Lower lobe of right lung (tissue), 2 donors: ENCODE data around the gene HBA1. TPM values are rescaled to one million over a fixed set of nuclear protein-coding genes. Genes with fewer than 3 reads are reported as not detected.

Experiments used
- ATAC-seq, 2 donors: fragments of 200-7000 bp; cut with Tn5 transposase; one replicate each; pipeline ENCODE4 v1.9.1; 2020 to 2022; ENCODE audit warnings: mild to moderate bottlenecking in 2 of 2, moderate library complexity in 2 of 2
- DNase-seq: peaks from one replicate; pipeline ENCODE4 v3.0.0-alpha.2; 2020
- H3K27ac ChIP-seq: fragments of 200-600 bp; one replicate; pipeline ENCODE4 v1.8.0; 2022
- H3K27me3 ChIP-seq: fragments of 200-600 bp; one replicate; pipeline ENCODE4 v1.8.0; 2022; ENCODE audit warnings: low read depth
- H3K36me3 ChIP-seq: fragments of 200-600 bp; one replicate; pipeline ENCODE4 v1.8.0; 2022; ENCODE audit warnings: mild to moderate bottlenecking
- H3K4me1 ChIP-seq: fragments of 200-600 bp; one replicate; pipeline ENCODE4 v1.8.0; 2022
- H3K4me3 ChIP-seq: fragments of 200-600 bp; one replicate; pipeline ENCODE4 v1.8.0; 2022; ENCODE audit warnings: mild to moderate bottlenecking
- H3K9me3 ChIP-seq: fragments of 200-600 bp; one replicate; pipeline ENCODE4 v1.8.0; 2022
- CTCF ChIP-seq: fragments of 200-600 bp; IDR thresholded peaks from one replicate; pipeline ENCODE4 v1.8.0; 2022; ENCODE audit warnings: antibody characterized with exemption, mild to moderate bottlenecking
- intact Hi-C: fragments of 100-400 bp; cut with DNase I; formaldehyde crosslinking; loops from one replicate; pipeline ENCODE4 v1.11.0; 2022
- total RNA-seq: library from RNA; stranded (reverse); fragmentation: NEBNext Ultra II Directional; extraction: Animal tissue kit (Norgen Biotek cat#: 25700); gene quantifications from one replicate; pipeline ENCODE4 v1.2.1, GENCODE V29; 2021
- donor health status: DM: no; HTN: yes; CAD: no; lungs with severe emphysema.

Gene HBA1
- total RNA-seq, 1 donor from 2014 or later: 217 TPM

DNA sequence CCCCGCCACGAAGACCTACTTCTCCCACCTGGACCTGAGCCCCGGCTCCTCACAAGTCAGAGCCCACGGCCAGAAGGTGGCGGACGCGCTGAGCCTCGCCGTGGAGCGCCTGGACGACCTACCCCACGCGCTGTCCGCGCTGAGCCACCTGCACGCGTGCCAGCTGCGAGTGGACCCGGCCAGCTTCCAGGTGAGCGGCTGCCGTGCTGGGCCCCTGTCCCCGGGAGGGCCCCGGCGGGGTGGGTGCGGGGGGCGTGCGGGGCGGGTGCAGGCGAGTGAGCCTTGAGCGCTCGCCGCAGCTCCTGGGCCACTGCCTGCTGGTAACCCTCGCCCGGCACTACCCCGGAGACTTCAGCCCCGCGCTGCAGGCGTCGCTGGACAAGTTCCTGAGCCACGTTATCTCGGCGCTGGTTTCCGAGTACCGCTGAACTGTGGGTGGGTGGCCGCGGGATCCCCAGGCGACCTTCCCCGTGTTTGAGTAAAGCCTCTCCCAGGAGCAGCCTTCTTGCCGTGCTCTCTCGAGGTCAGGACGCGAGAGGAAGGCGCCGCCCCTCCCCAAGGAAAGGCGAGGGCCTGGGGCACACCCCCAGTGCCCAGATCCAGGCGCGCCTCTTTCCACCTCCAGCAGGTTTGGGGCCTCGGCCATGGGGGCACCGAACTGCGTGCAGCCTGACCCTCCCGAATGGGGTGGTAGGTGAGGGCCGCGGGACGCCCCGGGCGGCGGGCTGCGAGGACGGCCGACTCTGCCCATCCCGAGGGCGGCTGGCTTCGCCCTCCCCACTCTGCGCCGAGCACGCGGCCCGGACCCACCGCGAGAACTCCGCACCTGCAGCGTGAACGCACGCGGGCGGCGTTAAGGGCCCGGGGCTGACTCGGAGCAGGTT, 4.4 kb downstream of the HBA1 start:
- no peak for TF ChIP-seq CTCF
- Histone ChIP-seq H3K9me3 (no peaks in the 10 kb centered on the region), H3K27me3 (peaks cover 45% of the 10 kb centered on the region), H3K36me3 (no peaks in the 10 kb centered on the region), H3K27ac (no peak overlapping the region), H3K4me3 (peak overlapping the region; percentile 47), H3K4me1 (peaks cover 22% of the 10 kb centered on the region)
- DNase-seq (peak; percentile 88), ATAC-seq (peak; percentile 89 to 95)
- intact Hi-C loops: no loop called here

- H3K27me3 ChIP-seq: peaks cover 43% of the 10 kb centered on the region
- H3K36me3 ChIP-seq: no peaks in the 10 kb centered on the region
- H3K27ac ChIP-seq: no peak overlapping the region
- no peak for DNase-seq
- peaks cover 22% of the 10 kb centered on the region for H3K4me1 ChIP-seq
- peak; percentile 99 for TF ChIP-seq CTCF
- no peak for ATAC-seq
- H3K4me3 ChIP-seq: peak overlapping the region; percentile 47
- H3K9me3 ChIP-seq: no peaks in the 10 kb centered on the region
- intact Hi-C loops: no loop called here
Measured at GRCh38 chr16:181565-182021, 5.1 kb downstream of the HBA1 start.

- Histone ChIP-seq H3K9me3 (no peaks in the 10 kb centered on the region), H3K4me3 (no peak overlapping the region), H3K36me3 (peaks cover 9% of the 10 kb centered on the region), H3K27ac (no peak overlapping the region), H3K4me1 (peaks cover 22% of the 10 kb centered on the region), H3K27me3 (peaks cover 33% of the 10 kb centered on the region)
- intact Hi-C loops: no loop called here
- no peak for TF ChIP-seq CTCF
- DNase-seq (no peak), ATAC-seq (no peak)
Measured at GRCh38 chr16:183005-183404, 6.5 kb downstream of the HBA1 start.

DNA sequence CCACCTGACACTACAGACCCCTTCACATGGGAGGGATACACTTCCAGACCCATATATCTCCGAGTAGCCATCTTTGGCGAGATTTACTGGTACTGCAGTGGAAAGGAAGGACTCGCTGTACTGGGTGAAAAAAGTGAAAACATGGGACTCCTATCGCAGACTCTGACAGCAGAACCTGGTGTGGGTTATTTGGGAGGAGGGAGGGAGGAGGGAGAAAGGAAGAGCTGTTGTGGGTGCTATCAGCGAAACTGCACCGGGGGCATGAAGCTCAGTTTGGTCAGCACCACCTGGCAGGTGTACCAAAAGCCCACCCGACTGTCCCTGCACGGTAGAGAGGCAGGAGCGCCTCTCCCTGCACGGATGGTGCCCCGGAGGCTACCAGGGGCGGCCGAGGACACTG, 8.7 kb downstream of the HBA1 start:
- no peak for TF ChIP-seq CTCF
- intact Hi-C loops: no loop called here

DNA sequence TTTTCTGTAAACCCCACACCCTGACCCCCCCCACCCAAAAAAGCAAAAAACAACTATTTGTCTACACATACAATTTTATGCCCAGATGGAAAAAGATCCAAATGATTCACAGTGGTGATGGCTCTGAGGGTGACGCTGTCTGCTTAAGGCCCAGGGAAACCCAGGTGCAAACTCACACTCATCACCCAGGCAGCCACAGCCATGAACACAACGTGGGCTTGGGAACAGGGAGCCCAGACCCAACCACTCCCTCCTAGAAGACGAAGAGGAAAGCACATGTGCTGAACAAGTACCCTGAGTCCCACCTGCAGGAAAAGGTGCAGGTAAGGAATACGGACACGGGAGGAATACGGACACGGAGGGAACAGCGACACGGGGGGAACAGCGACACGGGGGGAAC, 9.2 kb downstream of the HBA1 start:
- ATAC-seq: no peak
- no peak overlapping the region for H3K27ac ChIP-seq
- H3K4me3 ChIP-seq: no peak overlapping the region
- no peak for DNase-seq
- H3K36me3 ChIP-seq: peaks cover 36% of the 10 kb centered on the region
- TF ChIP-seq CTCF: no peak
- H3K9me3 ChIP-seq: no peaks in the 10 kb centered on the region
- peaks cover 6% of the 10 kb centered on the region for H3K27me3 ChIP-seq
- peaks cover 10% of the 10 kb centered on the region for H3K4me1 ChIP-seq
- intact Hi-C loops: no loop called here

More for the DNA sequence above, 8.7 kb downstream of the HBA1 start:
- H3K9me3 ChIP-seq: no peaks in the 10 kb centered on the region
- no peak for DNase-seq
- peaks cover 15% of the 10 kb centered on the region for H3K4me1 ChIP-seq
- no peak overlapping the region for H3K27ac ChIP-seq
- H3K36me3 ChIP-seq: peaks cover 31% of the 10 kb centered on the region
- peaks cover 11% of the 10 kb centered on the region for H3K27me3 ChIP-seq
- no peak for ATAC-seq
- no peak overlapping the region for H3K4me3 ChIP-seq
